ENCODE results near the gene GSTM2.
"Not testable (repeated sequence)": the region's sequence is repeated elsewhere in the genome, so short reads cannot be mapped to it uniquely, and the experiment has no call there.

GRCh38 chr1:109678637-109679036, 10.8 kb downstream of the GSTM2 start:
- TF ChIP-seq CTCF (IDR thresholded peaks at IDR 0.05); POLR2AphosphoS5 (IDR thresholded peaks at IDR 0.05; ENCODE audit: low read depth, low read length); REST (IDR thresholded peaks at IDR 0.05; ENCODE audit: insufficient read depth in 1 of 2, low read depth in 2 of 2, low read length in 1 of 2); TCF7L2 (IDR thresholded peaks at IDR 0.05; ENCODE audit: low read depth, low read length); SIN3A (IDR thresholded peaks at IDR 0.05; ENCODE audit: borderline replicate concordance, insufficient read depth, low read depth, low read length): not testable (repeated sequence)

Data from Panc1 (cell line).